Liver (tissue), 10 donors: ENCODE results near the gene DMTF1. TPM values are rescaled to one million over a fixed set of nuclear protein-coding genes. Genes with fewer than 3 reads are reported as not detected.
"Not testable (repeated sequence)": the region's sequence is repeated elsewhere in the genome, so short reads cannot be mapped to it uniquely, and the experiment has no call there.

Experiments used
- DNase-seq: peaks from one replicate; pipeline ENCODE4 v3.0.0-alpha.2; 2017; ENCODE audit warnings: low spot score
- H3K27ac ChIP-seq, 2 donors: one replicate each; pipeline ENCODE4 v1.7.0; 2013; ENCODE audit warnings: inconsistent platforms in 2 of 2, low read length in 2 of 2, control low read depth in 1 of 2, low read depth in 1 of 2, mild to moderate bottlenecking in 1 of 2
- H3K27me3 ChIP-seq, 4 donors: one replicate each; pipeline versions ENCODE4 v1.6.1 to v1.7.0; 2013; ENCODE audit warnings: low read length in 3 of 4, inconsistent platforms in 1 of 4, mild to moderate bottlenecking in 1 of 4, moderate library complexity in 1 of 4; ENCODE audit not compliant: control insufficient read depth in 4 of 4, insufficient read depth in 4 of 4
- H3K36me3 ChIP-seq, 4 donors: one replicate each; pipeline versions ENCODE4 v1.6.1 to v1.7.0; 2013; ENCODE audit warnings: low read length in 3 of 4, mild to moderate bottlenecking in 3 of 4, low read depth in 1 of 4, moderate library complexity in 1 of 4; ENCODE audit not compliant: control insufficient read depth in 4 of 4, insufficient read depth in 3 of 4
- H3K4me1 ChIP-seq, 4 donors: one replicate each; pipeline versions ENCODE4 v1.6.1 to v1.7.0; 2013; ENCODE audit warnings: low read length in 3 of 4, mild to moderate bottlenecking in 3 of 4, moderate library complexity in 1 of 4; ENCODE audit not compliant: control insufficient read depth in 4 of 4, insufficient read depth in 4 of 4
- H3K4me3 ChIP-seq, 3 donors: one replicate each; pipeline versions ENCODE4 v1.6.1 to v1.7.0; 2013; ENCODE audit warnings: low read length in 3 of 3, control low read depth in 1 of 3, low read depth in 1 of 3, mild to moderate bottlenecking in 1 of 3
- H3K9ac ChIP-seq, 2 donors: one replicate each; pipeline ENCODE4 v1.7.0; 2013; ENCODE audit warnings: low read length in 2 of 2, mild to moderate bottlenecking in 2 of 2, moderate library complexity in 2 of 2, control low read depth in 1 of 2, low read depth in 1 of 2
- H3K9me3 ChIP-seq, 4 donors: one replicate each; pipeline versions ENCODE4 v1.6.1 to v1.7.0; 2013; ENCODE audit warnings: low read length in 3 of 4; ENCODE audit not compliant: control insufficient read depth in 4 of 4
- FOXA2 ChIP-seq: IDR thresholded peaks from 2 replicates; pipeline ENCODE4 v1.6.1; 2016; ENCODE audit warnings: antibody characterized with exemption
- GABPA ChIP-seq, 2 donors: IDR thresholded peaks in 1 of 2; conservative IDR thresholded peaks in 1 of 2; 2 replicates each; pipeline ENCODE4 v1.6.1; 2016; ENCODE audit warnings: antibody characterized with exemption in 2 of 2, mild to moderate bottlenecking in 1 of 2, moderate library complexity in 1 of 2
- HNF4A ChIP-seq, 2 donors: conservative IDR thresholded peaks; 2 replicates each; pipeline ENCODE4 v1.6.1; 2016; ENCODE audit warnings: antibody characterized with exemption in 2 of 2, mild to moderate bottlenecking in 2 of 2
- JUND ChIP-seq, 2 donors: IDR thresholded peaks; 2 replicates each; pipeline ENCODE4 v1.6.1; 2016; ENCODE audit warnings: antibody characterized with exemption in 2 of 2
- RAD21 ChIP-seq, 2 donors: IDR thresholded peaks; 2 replicates each; pipeline ENCODE4 v1.6.1; 2016; ENCODE audit warnings: antibody characterized with exemption in 2 of 2, mild to moderate bottlenecking in 2 of 2
- TAF1 ChIP-seq: conservative IDR thresholded peaks from 2 replicates; pipeline ENCODE4 v1.6.1; 2016; ENCODE audit warnings: antibody characterized with exemption, mild to moderate bottlenecking
- ZBTB33 ChIP-seq: IDR thresholded peaks from 2 replicates; pipeline ENCODE4 v1.6.1; 2016; ENCODE audit warnings: antibody characterized with exemption
- WGBS: extraction: QIAGEN DNeasy Blood & Tissue Kit; methylation state at CpG from one replicate; pipeline ENCODE4 v1.1.7; 2013; 5-methylcytosine and 5-hydroxymethylcytosine counted together
- polyA plus RNA-seq, 2 donors: library from polyadenylated mRNA; stranded (reverse) in 1 of 2; unstranded in 1 of 2; fragments of 200-250 nt in 1 of 2; fragments of >200 nt in 1 of 2; fragmentation: Nextera tagmentation in 1 of 2; extraction: Ambion mirVana in 1 of 2; gene quantifications; one replicate each; pipeline versions ENCODE4 v1.2.1 to v1.2.3, GENCODE V29; 2013 to 2015
- small RNA-seq: library from RNA; depleted of rRNA; stranded (forward); fragments of <200 nt; gene quantifications from one replicate; pipeline ENCODE3, GENCODE V24; 2014
- total RNA-seq, 2 donors: library from RNA; depleted of rRNA; stranded (reverse); fragments of >200 nt; gene quantifications; one replicate each; pipeline ENCODE4 v1.2.3, GENCODE V29; 2014
- donor health status: healthy.
- donor health status: healthy.
- donor health status: healthy.
- donor health status: healthy.
- donor health status: healthy.

Gene DMTF1
- total and polyA plus RNA-seq, 4 donors, result 6.5 to 54.6 (median 26.0) TPM

- DNase-seq, result no peak
- Histone ChIP-seq H3K36me3 (no peaks in the 10 kb centered on the region), H3K4me3 (no peak overlapping the region), H3K27me3 (no peaks in the 10 kb centered on the region), H3K27ac (no peak overlapping the region), H3K9me3 (peaks cover 0 to 4% (median 0%) of the 10 kb centered on the region in 4 donors), H3K4me1 (peaks cover 2 to 6% (median 3%) of the 10 kb centered on the region in 4 donors), H3K9ac (no peak overlapping the region)
- no peak for TF ChIP-seq GABPA (IDR thresholded peaks at IDR 0.05 in 1 of 2, conservative IDR thresholded peaks at IDR 0.05 in 1 of 2)
- peak in 1 of 2 donors; percentile 22 for TF ChIP-seq HNF4A (conservative IDR thresholded peaks at IDR 0.05)
- WGBS, result 46% methylated on average over 7 of the region's 7 CpGs
Measured at GRCh38 chr7:87231258-87231657, 79.0 kb downstream of the DMTF1 start.

- no peak overlapping the region for H3K4me3 ChIP-seq
- no peak overlapping the region for H3K9ac ChIP-seq
- H3K36me3 ChIP-seq, result no peaks in the 10 kb centered on the region
- H3K9me3 ChIP-seq, result peaks cover 0 to 4% (median 0%) of the 10 kb centered on the region in 4 donors
- TF ChIP-seq TAF1 (no peak), GABPA (IDR thresholded peaks at IDR 0.05 in 1 of 2, conservative IDR thresholded peaks at IDR 0.05 in 1 of 2) (no peak), RAD21 (IDR thresholded peaks at IDR 0.05) (no peak)
- no peaks in the 10 kb centered on the region for H3K27me3 ChIP-seq
- H3K4me1 ChIP-seq, result peaks cover 2 to 6% (median 3%) of the 10 kb centered on the region in 4 donors
- H3K27ac ChIP-seq, result no peak overlapping the region
- DNase-seq, result no peak
Measured at GRCh38 chr7:87231711-87232110, 79.5 kb downstream of the DMTF1 start.

GRCh38 chr7:87234949-87235348 is 82.7 kb downstream of the DMTF1 start:
- no peak for TF ChIP-seq ZBTB33
- no peak for TF ChIP-seq JUND (IDR thresholded peaks at IDR 0.05)
- TF ChIP-seq FOXA2, result no peak
- H3K4me3 ChIP-seq, result no peak overlapping the region
- H3K27ac ChIP-seq, result no peak overlapping the region
- H3K9me3 ChIP-seq, result peaks cover 0 to 4% (median 0%) of the 10 kb centered on the region in 4 donors
- no peaks in the 10 kb centered on the region for H3K36me3 ChIP-seq
- peaks cover 2 to 6% (median 3%) of the 10 kb centered on the region in 4 donors for H3K4me1 ChIP-seq
- H3K27me3 ChIP-seq, result no peaks in the 10 kb centered on the region
- DNase-seq, result no peak
- no peak overlapping the region for H3K9ac ChIP-seq

- not testable (repeated sequence) for H3K4me1 ChIP-seq, H3K27me3 ChIP-seq, H3K36me3 ChIP-seq, H3K4me3 ChIP-seq, H3K27ac ChIP-seq, H3K9me3 ChIP-seq, DNase-seq, H3K9ac ChIP-seq
- 72% methylated on average over 11 of the region's 11 CpGs for WGBS
Measured at GRCh38 chr7:87238464-87239051, 86.3 kb downstream of the DMTF1 start.

- H3K9ac ChIP-seq, result not testable (repeated sequence)
Measured at GRCh38 chr7:87245671-87246070, 93.4 kb downstream of the DMTF1 start.

More at GRCh38 chr7:87245671-87246070, 93.4 kb downstream of the DMTF1 start:
- H3K4me3 ChIP-seq, H3K9me3 ChIP-seq, H3K27ac ChIP-seq, H3K36me3 ChIP-seq, H3K27me3 ChIP-seq, H3K4me1 ChIP-seq, DNase-seq: not testable (repeated sequence)
- 91% methylated on average over 5 of the region's 5 CpGs for WGBS

Small RNAs within 50 kb of the gene (small RNA-seq; reads per million reads assigned to genes)
- gene RF00019 (not detected), gene RF02271 (not detected)

Other genes with a start within 250 kb of the DMTF1 start
- gene ELAPOR2, start 92.8 kb upstream of the DMTF1 start, total RNA-seq, result 1 to 10 TPM; 1.2 to 1.4 TPM
- under 1 TPM; 0.47 TPM for gene ELAPOR2, start 92.8 kb upstream of the DMTF1 start, polyA plus RNA-seq
- gene TMEM243, start 67.3 kb downstream of the DMTF1 start, total RNA-seq, result 1 to 10 TPM; 4.8 to 5.8 TPM
- gene TMEM243, start 67.3 kb downstream of the DMTF1 start, polyA plus RNA-seq, result 1 to 10 TPM; 5.3 to 8.0 TPM
- 10 to 100 TPM; 42.5 to 45.1 TPM for gene CROT, start 193.2 kb downstream of the DMTF1 start, total RNA-seq
- gene CROT, start 193.2 kb downstream of the DMTF1 start, polyA plus RNA-seq, result 10 to 100 TPM; 10.6 to 23.4 TPM